K562 (cell line): ENCODE measurements around the gene PDIA5. TPM values are rescaled to one million over a fixed set of nuclear protein-coding genes. Genes with fewer than 3 reads are reported as not detected.

Experiments used
- EHMT2 ChIP-seq: fragments of 450-650 bp; IDR thresholded peaks from 2 replicates; pipeline ENCODE4 v1.6.1; 2018; ENCODE audit warnings: antibody characterized with exemption
- ELF1 ChIP-seq: fragments of 200-800 bp; sonication (Bioruptor generic); IDR thresholded peaks from 2 replicates; pipeline ENCODE4 v1.6.1; 2016; ENCODE audit warnings: missing genetic modification characterization, missing compliant biosample characterization
- GABPB2 ChIP-seq: fragments of 250-450 bp; sonication (Bioruptor Pico); conservative IDR thresholded peaks from 2 replicates; pipeline ENCODE4 v1.5.1; 2021; ENCODE audit warnings: mild to moderate bottlenecking
- HDAC8 ChIP-seq: fragments of 450-650 bp; IDR thresholded peaks from 2 replicates; pipeline ENCODE4 v1.6.1; 2016; ENCODE audit warnings: mild to moderate bottlenecking, missing genetic modification characterization, moderate library complexity, missing compliant biosample characterization
- HMBOX1 ChIP-seq: sonication (generic); IDR thresholded peaks from 2 replicates; pipeline ENCODE4 v1.6.1; 2016
- MGA ChIP-seq: fragments of 450-650 bp; IDR thresholded peaks from 2 replicates; pipeline ENCODE4 v1.6.1; 2016; ENCODE audit warnings: mild to moderate bottlenecking, moderate library complexity
- SIX5 ChIP-seq, 2 experiments: IDR thresholded peaks; 2 replicates each; pipeline ENCODE4 v1.6.1; 2011; ENCODE audit warnings: low read length in 2 of 2, borderline replicate concordance in 1 of 2, low read depth in 1 of 2, mild to moderate bottlenecking in 1 of 2, moderate library complexity in 1 of 2; ENCODE audit not compliant: insufficient read depth in 1 of 2
- USF1 ChIP-seq: sonication (generic); formaldehyde crosslinking; IDR thresholded peaks from 2 replicates; pipeline ENCODE4 v1.9.0; 2022; ENCODE audit warnings: mild to moderate bottlenecking, missing genetic modification reagents
- ZMIZ1 ChIP-seq, 2 experiments: fragments of 150-350 bp in 1 of 2; IDR thresholded peaks; 2 replicates each; pipeline ENCODE4 v1.6.1; 2012 to 2016; ENCODE audit warnings: low read depth in 2 of 2, low read length in 2 of 2, mild to moderate bottlenecking in 1 of 2, moderate library complexity in 1 of 2
- polyA plus RNA-seq, 8 experiments: library from polyadenylated mRNA; depleted of rRNA in 4 of 8; stranded (reverse) in 5 of 8; unstranded in 3 of 8; fragments of >200 nt; fragmentation: Nextera tagmentation in 2 of 8; fragmentation: Illumina TruSeq in 1 of 8; extraction: Ambion mirVana in 2 of 8; extraction: Trizol in 1 of 8; gene quantifications; 2 replicates each; pipeline versions ENCODE4 v1.2.1 to v1.2.3, GENCODE V29; 2011 to 2014; ENCODE audit warnings: inconsistent platforms in 1 of 8, missing spikeins in 1 of 8
- total RNA-seq, 7 experiments: library from RNA; depleted of rRNA in 6 of 7; stranded (reverse); fragments of >200 nt in 6 of 7; fragmentation: Illumina TruSeq in 2 of 7; extraction: Trizol in 2 of 7; gene quantifications; 2 replicates each; pipeline versions ENCODE4 v1.2.1 to v1.2.3, GENCODE V29; 2011 to 2021; ENCODE audit warnings: low replicate concordance in 1 of 7

Gene PDIA5
- total and polyA plus RNA-seq, 9 of the 15 experiments (the other 6 are each of a cell fraction or from before 2014, with no cell fraction given), result 3.4 to 31.8 (median 19.6) TPM

GRCh38 chr3:123066896-123067688 is at the start of gene PDIA5 (continued):
- TF ChIP-seq MGA (peak; percentile 31; the same call in 1 of the 2 replicates), GABPB2 (CRISPR knock-in tag) (no peak), HMBOX1 (no peak), ELF1 (tag) (peak; percentile 28; the same call in 1 of the 2 replicates), HDAC8 (tag) (no peak), ZMIZ1 (IDR thresholded peaks at IDR 0.05; ENCODE audit: low read depth in 2 of 2, low read length in 2 of 2) (no peak), SIX5 (IDR thresholded peaks at IDR 0.05; ENCODE audit: borderline replicate concordance in 1 of 2, insufficient read depth in 1 of 2, low read depth in 1 of 2, low read length in 2 of 2) (peak; percentile 62 to 66), EHMT2 (no peak), USF1 (CRISPR knock-in tag) (peak; percentile 79)
